ENCODE measurements around the gene BSND. TPM values are rescaled to one million over a fixed set of nuclear protein-coding genes. Genes with fewer than 3 reads are reported as not detected.
A peak's percentile ranks its signal among the peaks of the same experiment; 100 is the strongest.

Gene BSND
- total RNA-seq, 1 experiment from 2014 or later = 0.17 TPM

GRCh38 chr1:54981466-54981865, 17.3 kb upstream of the BSND start:
- TF ChIP-seq CTCF (conservative IDR thresholded peaks at IDR 0.05) = no peak
- WGBS (ENCODE audit: extremely low coverage, insufficient read length, low lambda C conversion rate) = no CpG with 5 or more reads among the region's 8 CpGs
- H3K9ac ChIP-seq (ENCODE audit: extremely low read depth, insufficient read length, low read length) = no peak overlapping the region
- no peaks in the 10 kb centered on the region for H3K79me2 ChIP-seq (ENCODE audit: insufficient read depth, low read length)
- H3K56ac ChIP-seq (ENCODE audit: insufficient read length, low read depth, low read length) = no peak overlapping the region
- H2BK120ac ChIP-seq (ENCODE audit: low read depth, low read length, poor library complexity, severe bottlenecking) = no peak overlapping the region
- Mint-ChIP-seq H3K36me3 (ENCODE audit: insufficient read depth in 1 of 3, low read depth in 3 of 3) (no peaks in the 10 kb centered on the region; a peak in 1 of 7 replicates), H3K27ac (no peak overlapping the region), H3K27me3 (ENCODE audit: low read depth) (peaks cover 39% of the 10 kb centered on the region), H3K9me3 (no peaks in the 10 kb centered on the region), H3K4me1 (peaks cover 27 to 30% of the 10 kb centered on the region in 2 experiments), H3K4me3 (peak overlapping the region in 1 of 2 experiments; percentile 59; a peak in 2 of 5 replicates)
- H4K8ac ChIP-seq (replicated peaks; ENCODE audit: insufficient read length, low read depth, low read length) = no peak overlapping the region
- H2AFZ ChIP-seq (ENCODE audit: low read length) = no peak overlapping the region
- no peak overlapping the region for H2BK20ac ChIP-seq (ENCODE audit: low read depth, low read length, poor library complexity, severe bottlenecking)
- no peak overlapping the region for H3T11ph ChIP-seq (ENCODE audit: low read length)
- H4K5ac ChIP-seq (ENCODE audit: insufficient read length, low read depth, low read length) = no peak overlapping the region
- H3K4ac ChIP-seq (ENCODE audit: low read depth, low read length) = no peak overlapping the region
- H3K27ac ChIP-seq (ENCODE audit: insufficient read length, low read depth, low read length) = no peak overlapping the region
- no peak overlapping the region for H3K18ac ChIP-seq (ENCODE audit: insufficient read length, low read depth, low read length)
- H3K4me1 ChIP-seq (ENCODE audit: insufficient read depth, low read length) = peaks cover 9% of the 10 kb centered on the region; the same call in 1 of the 2 replicates
- H3K27me3 ChIP-seq (ENCODE audit: insufficient read depth, low read length) = no peaks in the 10 kb centered on the region; the same call in 1 of the 2 replicates
- H3K23ac ChIP-seq (ENCODE audit: insufficient read length, low read depth, low read length) = no peak overlapping the region
- no peak overlapping the region for H2BK5ac ChIP-seq (ENCODE audit: insufficient read length, low read length)
- DNase-seq = no peak
- no peak overlapping the region for H3K14ac ChIP-seq (ENCODE audit: insufficient read depth, low read length)
- H2AK5ac ChIP-seq (ENCODE audit: insufficient read length, low read length) = no peak overlapping the region
- no peaks in the 10 kb centered on the region for H3K79me1 ChIP-seq (ENCODE audit: insufficient read depth, low read depth, low read length, poor library complexity, severe bottlenecking)
- no peak overlapping the region for H3K4me2 ChIP-seq (ENCODE audit: insufficient read depth, insufficient read length, low read length)
- no peak overlapping the region for H4K91ac ChIP-seq (ENCODE audit: insufficient read length, low read depth, low read length)
- H3K23me2 ChIP-seq (ENCODE audit: insufficient read length, low read depth, low read length, poor library complexity, severe bottlenecking) = peaks cover 11% of the 10 kb centered on the region
- H4K20me1 ChIP-seq (ENCODE audit: control insufficient read depth, insufficient read depth, insufficient read length) = no peaks in the 10 kb centered on the region
- H2BK12ac ChIP-seq (ENCODE audit: insufficient read length, low read depth, low read length) = no peak overlapping the region
- H3K9me3 ChIP-seq (ENCODE audit: control insufficient read depth, low read depth, low read length) = no peaks in the 10 kb centered on the region
- H2BK15ac ChIP-seq (ENCODE audit: low read depth, low read length) = no peak overlapping the region
